ENCODE results near the gene GNA15.

The GNA15 gene

GRCh38 chr19:3100747-3101730, 34.8 kb upstream of the GNA15 start:
- TF ChIP-seq CTCF (IDR thresholded peaks at IDR 0.05; ENCODE audit: low read length): no peak
- TF ChIP-seq EZH2 (IDR thresholded peaks at IDR 0.05; ENCODE audit: borderline replicate concordance, low read length): no peak
- H4K20me1 ChIP-seq (ENCODE audit: insufficient read depth, low read length): no peaks in the 10 kb centered on the region
- peaks cover 1% of the 10 kb centered on the region for H3K4me1 ChIP-seq (ENCODE audit: insufficient read depth, low read length, severe bottlenecking)
- H3K9ac ChIP-seq (ENCODE audit: low read length): no peak overlapping the region
- no peak overlapping the region for H3K4me2 ChIP-seq (ENCODE audit: low read length)
- H3K27ac ChIP-seq (ENCODE audit: low read depth, low read length, poor library complexity, severe bottlenecking): no peak overlapping the region
- H3K27me3 ChIP-seq (ENCODE audit: insufficient read depth, low read length): peaks cover 6% of the 10 kb centered on the region; the same call in 1 of the 2 replicates
- H2AFZ ChIP-seq (ENCODE audit: low read length): no peak overlapping the region
- H3K36me3 ChIP-seq (ENCODE audit: insufficient read depth, low read length): no peaks in the 10 kb centered on the region
- H3K79me2 ChIP-seq (ENCODE audit: insufficient read depth, low read length): no peaks in the 10 kb centered on the region
- no peak overlapping the region for H3K4me3 ChIP-seq (ENCODE audit: low read depth, low read length, poor library complexity, severe bottlenecking)
- H3F3A ChIP-seq (ENCODE audit: insufficient read depth, low read length): no peaks in the 10 kb centered on the region
- no peaks in the 10 kb centered on the region for H3K9me2 ChIP-seq (ENCODE audit: low read depth, low read length)
- no peaks in the 10 kb centered on the region for H3K9me3 ChIP-seq (ENCODE audit: low read length)

- Histone ChIP-seq H3K9me3 (ENCODE audit: low read length) (no peaks in the 10 kb centered on the region), H3K79me2 (ENCODE audit: insufficient read depth, low read length) (no peaks in the 10 kb centered on the region), H3K27ac (ENCODE audit: low read depth, low read length, poor library complexity, severe bottlenecking) (no peak overlapping the region), H3K4me3 (ENCODE audit: low read depth, low read length, poor library complexity, severe bottlenecking) (no peak overlapping the region), H3K27me3 (ENCODE audit: insufficient read depth, low read length) (no peaks in the 10 kb centered on the region; the same call in 1 of the 2 replicates), H3K4me1 (ENCODE audit: insufficient read depth, low read length, severe bottlenecking) (no peaks in the 10 kb centered on the region), H2AFZ (ENCODE audit: low read length) (no peak overlapping the region), H4K20me1 (ENCODE audit: insufficient read depth, low read length) (no peaks in the 10 kb centered on the region), H3K9me2 (ENCODE audit: low read depth, low read length) (no peaks in the 10 kb centered on the region), H3K9ac (ENCODE audit: low read length) (no peak overlapping the region), H3F3A (ENCODE audit: insufficient read depth, low read length) (no peaks in the 10 kb centered on the region), H3K36me3 (ENCODE audit: insufficient read depth, low read length) (no peaks in the 10 kb centered on the region), H3K4me2 (ENCODE audit: low read length) (no peak overlapping the region)
- TF ChIP-seq EZH2 (IDR thresholded peaks at IDR 0.05; ENCODE audit: borderline replicate concordance, low read length): no peak
- no peak for TF ChIP-seq CTCF (IDR thresholded peaks at IDR 0.05; ENCODE audit: low read length)
These were observed 33.3 kb upstream of the GNA15 start for GRCh38 chr19:3102239-3103140.

GRCh38 chr19:3104708-3104983, 31.2 kb upstream of the GNA15 start:
- H3F3A ChIP-seq (ENCODE audit: insufficient read depth, low read length): no peaks in the 10 kb centered on the region
- H3K36me3 ChIP-seq (ENCODE audit: insufficient read depth, low read length): no peaks in the 10 kb centered on the region
- H3K4me3 ChIP-seq (ENCODE audit: low read depth, low read length, poor library complexity, severe bottlenecking): no peak overlapping the region
- H3K9ac ChIP-seq (ENCODE audit: low read length): no peak overlapping the region
- H3K9me3 ChIP-seq (ENCODE audit: low read length): no peaks in the 10 kb centered on the region
- H3K27ac ChIP-seq (ENCODE audit: low read depth, low read length, poor library complexity, severe bottlenecking): no peak overlapping the region
- TF ChIP-seq EZH2 (IDR thresholded peaks at IDR 0.05; ENCODE audit: borderline replicate concordance, low read length) (no peak), CTCF (IDR thresholded peaks at IDR 0.05; ENCODE audit: low read length) (no peak)
- H4K20me1 ChIP-seq (ENCODE audit: insufficient read depth, low read length): no peaks in the 10 kb centered on the region
- no peaks in the 10 kb centered on the region for H3K4me1 ChIP-seq (ENCODE audit: insufficient read depth, low read length, severe bottlenecking)
- no peak overlapping the region for H2AFZ ChIP-seq (ENCODE audit: low read length)
- H3K27me3 ChIP-seq (ENCODE audit: insufficient read depth, low read length): no peaks in the 10 kb centered on the region; the same call in 1 of the 2 replicates
- H3K4me2 ChIP-seq (ENCODE audit: low read length): no peak overlapping the region
- H3K9me2 ChIP-seq (ENCODE audit: low read depth, low read length): no peaks in the 10 kb centered on the region
- no peaks in the 10 kb centered on the region for H3K79me2 ChIP-seq (ENCODE audit: insufficient read depth, low read length)
